ENCODE measurements around the gene PDZRN3.

The PDZRN3 gene

DNA sequence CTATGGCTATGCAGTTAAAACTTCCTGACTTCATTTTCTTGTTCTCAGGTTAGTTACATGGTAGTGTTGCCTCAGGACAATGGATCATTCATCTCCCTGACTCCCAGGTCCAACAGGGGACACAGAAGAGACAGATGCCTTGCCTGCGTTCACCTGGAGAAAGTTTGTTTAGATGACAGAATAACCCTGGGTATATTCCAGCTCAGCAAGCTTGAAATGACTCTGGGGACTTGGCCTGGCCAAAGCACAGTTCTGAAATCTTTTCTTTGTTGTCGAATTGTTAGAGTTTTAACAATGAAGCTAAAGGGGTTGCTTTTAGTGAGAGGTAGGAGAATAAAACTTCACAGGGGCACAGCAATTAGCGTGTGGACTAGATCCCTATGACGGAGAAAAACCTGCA, 206.1 kb downstream of the PDZRN3 start:
- TF ChIP-seq SIN3A (IDR thresholded peaks at IDR 0.05; ENCODE audit: borderline replicate concordance, insufficient read depth, low read length) (no peak), TAF1 (IDR thresholded peaks at IDR 0.05; ENCODE audit: borderline replicate concordance, insufficient read depth, low read length) (no peak), FOXP2 (optimal IDR thresholded peaks at IDR 0.05; ENCODE audit: borderline replicate concordance, extremely low read depth, extremely low read length, insufficient read depth) (no peak), POLR2AphosphoS5 (IDR thresholded peaks at IDR 0.05; ENCODE audit: low read depth, low read length) (no peak)
- TF ChIP-seq, protein P1, sequence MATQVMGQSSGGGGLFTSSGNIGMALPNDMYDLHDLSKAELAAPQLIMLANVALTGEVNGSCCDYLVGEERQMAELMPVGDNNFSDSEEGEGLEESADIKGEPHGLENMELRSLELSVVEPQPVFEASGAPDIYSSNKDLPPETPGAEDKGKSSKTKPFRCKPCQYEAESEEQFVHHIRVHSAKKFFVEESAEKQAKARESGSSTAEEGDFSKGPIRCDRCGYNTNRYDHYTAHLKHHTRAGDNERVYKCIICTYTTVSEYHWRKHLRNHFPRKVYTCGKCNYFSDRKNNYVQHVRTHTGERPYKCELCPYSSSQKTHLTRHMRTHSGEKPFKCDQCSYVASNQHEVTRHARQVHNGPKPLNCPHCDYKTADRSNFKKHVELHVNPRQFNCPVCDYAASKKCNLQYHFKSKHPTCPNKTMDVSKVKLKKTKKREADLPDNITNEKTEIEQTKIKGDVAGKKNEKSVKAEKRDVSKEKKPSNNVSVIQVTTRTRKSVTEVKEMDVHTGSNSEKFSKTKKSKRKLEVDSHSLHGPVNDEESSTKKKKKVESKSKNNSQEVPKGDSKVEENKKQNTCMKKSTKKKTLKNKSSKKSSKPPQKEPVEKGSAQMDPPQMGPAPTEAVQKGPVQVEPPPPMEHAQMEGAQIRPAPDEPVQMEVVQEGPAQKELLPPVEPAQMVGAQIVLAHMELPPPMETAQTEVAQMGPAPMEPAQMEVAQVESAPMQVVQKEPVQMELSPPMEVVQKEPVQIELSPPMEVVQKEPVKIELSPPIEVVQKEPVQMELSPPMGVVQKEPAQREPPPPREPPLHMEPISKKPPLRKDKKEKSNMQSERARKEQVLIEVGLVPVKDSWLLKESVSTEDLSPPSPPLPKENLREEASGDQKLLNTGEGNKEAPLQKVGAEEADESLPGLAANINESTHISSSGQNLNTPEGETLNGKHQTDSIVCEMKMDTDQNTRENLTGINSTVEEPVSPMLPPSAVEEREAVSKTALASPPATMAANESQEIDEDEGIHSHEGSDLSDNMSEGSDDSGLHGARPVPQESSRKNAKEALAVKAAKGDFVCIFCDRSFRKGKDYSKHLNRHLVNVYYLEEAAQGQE (IDR thresholded peaks at IDR 0.05; ENCODE audit: insufficient read depth in 1 of 2, low read depth in 2 of 2, low read length in 2 of 2) = no peak

DNA sequence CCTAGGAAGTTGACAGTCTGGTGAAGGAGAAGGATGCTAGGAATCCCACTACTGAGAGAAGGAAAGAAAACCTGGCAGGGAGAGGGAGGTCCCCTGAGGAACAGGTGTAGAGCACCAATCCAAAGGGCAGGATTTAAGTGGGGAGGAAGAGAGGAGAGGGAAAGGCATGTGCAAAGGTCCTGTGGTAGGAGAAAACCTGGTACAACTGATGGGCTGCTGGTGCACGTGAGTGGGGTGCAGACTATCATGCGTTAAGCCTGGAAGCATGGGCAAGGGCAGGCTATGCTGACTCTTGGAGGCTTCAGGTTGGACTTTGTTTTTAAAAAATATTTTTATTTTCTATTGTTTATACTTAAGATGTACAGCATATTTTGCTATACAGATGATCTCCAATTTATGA, 209.6 kb downstream of the PDZRN3 start:
- no peak for TF ChIP-seq FOXP2 (optimal IDR thresholded peaks at IDR 0.05; ENCODE audit: borderline replicate concordance, extremely low read depth, extremely low read length, insufficient read depth)
- TF ChIP-seq, protein P1 (IDR thresholded peaks at IDR 0.05; ENCODE audit: insufficient read depth in 1 of 2, low read depth in 2 of 2, low read length in 2 of 2) = no peak
- TF ChIP-seq TAF1 (IDR thresholded peaks at IDR 0.05; ENCODE audit: borderline replicate concordance, insufficient read depth, low read length) = no peak
- no peak for TF ChIP-seq SIN3A (IDR thresholded peaks at IDR 0.05; ENCODE audit: borderline replicate concordance, insufficient read depth, low read length)
- TF ChIP-seq POLR2AphosphoS5 (IDR thresholded peaks at IDR 0.05; ENCODE audit: low read depth, low read length) = no peak

DNA sequence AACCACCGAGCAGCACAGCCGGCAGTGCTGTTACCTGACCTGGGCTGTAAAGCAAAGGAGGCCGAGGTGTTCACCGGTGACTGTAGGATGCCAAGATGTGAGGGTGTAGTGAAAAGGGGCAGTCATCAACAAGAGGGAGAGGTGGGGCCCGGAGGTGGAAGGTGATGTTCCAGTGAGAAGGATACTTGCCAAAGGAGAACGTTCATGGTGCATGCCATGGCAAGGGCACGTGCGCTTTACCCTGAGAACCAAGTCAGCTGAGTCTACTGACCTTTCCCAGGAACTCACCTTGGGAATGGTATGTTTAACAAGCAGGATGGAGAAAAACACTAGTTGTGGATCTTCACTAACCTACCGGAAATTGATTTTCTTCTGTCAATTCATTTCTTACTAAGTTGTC, 211.1 kb downstream of the PDZRN3 start:
- TF ChIP-seq, protein P1 (IDR thresholded peaks at IDR 0.05; ENCODE audit: insufficient read depth in 1 of 2, low read depth in 2 of 2, low read length in 2 of 2) = no peak
- TF ChIP-seq POLR2AphosphoS5 (IDR thresholded peaks at IDR 0.05; ENCODE audit: low read depth, low read length) (no peak), TAF1 (IDR thresholded peaks at IDR 0.05; ENCODE audit: borderline replicate concordance, insufficient read depth, low read length) (no peak), FOXP2 (optimal IDR thresholded peaks at IDR 0.05; ENCODE audit: borderline replicate concordance, extremely low read depth, extremely low read length, insufficient read depth) (no peak), SIN3A (IDR thresholded peaks at IDR 0.05; ENCODE audit: borderline replicate concordance, insufficient read depth, low read length) (no peak)

DNA sequence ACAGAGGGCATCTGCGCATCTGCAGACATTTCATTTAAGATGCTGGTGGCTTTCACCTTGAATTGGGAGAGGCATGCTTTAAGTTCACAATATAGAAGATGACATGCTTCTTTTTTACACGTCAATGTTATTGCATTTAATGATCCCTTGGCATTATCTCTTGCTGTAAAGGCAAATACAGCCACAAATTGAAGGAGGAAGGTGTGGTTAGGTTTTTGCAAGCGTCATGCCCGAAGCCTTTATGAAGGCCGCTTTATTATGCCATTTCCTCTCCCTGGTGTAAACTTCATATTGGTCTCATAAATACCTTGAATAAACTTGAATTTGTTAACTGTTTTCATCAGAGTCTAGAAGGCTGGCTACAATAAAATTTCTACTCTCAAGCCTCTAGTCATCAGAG, 212.7 kb downstream of the PDZRN3 start:
- TF ChIP-seq TAF1 (IDR thresholded peaks at IDR 0.05; ENCODE audit: borderline replicate concordance, insufficient read depth, low read length) = no peak
- TF ChIP-seq, protein P1 (IDR thresholded peaks at IDR 0.05; ENCODE audit: insufficient read depth in 1 of 2, low read depth in 2 of 2, low read length in 2 of 2) = no peak

DNA sequence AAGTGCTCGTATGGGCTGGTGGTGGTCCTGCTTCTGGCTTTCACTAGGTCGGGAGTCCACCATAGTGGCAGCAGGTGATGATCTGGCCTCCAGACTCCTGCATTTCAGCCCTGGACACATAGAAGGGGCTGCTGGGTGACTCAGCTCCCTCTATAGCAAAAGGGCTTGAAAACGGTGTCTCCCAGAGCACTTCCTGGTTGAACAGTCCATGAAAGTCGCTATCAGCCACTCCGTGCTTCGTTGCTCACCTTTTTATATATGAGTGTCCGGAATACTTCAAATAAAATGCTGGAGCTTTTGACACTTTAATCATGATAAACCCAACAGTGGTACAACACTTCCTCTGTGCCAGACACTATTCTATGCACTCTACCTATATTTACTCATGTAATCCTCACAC, 213.2 kb downstream of the PDZRN3 start:
- TF ChIP-seq FOXP2 (optimal IDR thresholded peaks at IDR 0.05; ENCODE audit: borderline replicate concordance, extremely low read depth, extremely low read length, insufficient read depth) = no peak
- TF ChIP-seq TAF1 (IDR thresholded peaks at IDR 0.05; ENCODE audit: borderline replicate concordance, insufficient read depth, low read length) = no peak
- TF ChIP-seq POLR2AphosphoS5 (IDR thresholded peaks at IDR 0.05; ENCODE audit: low read depth, low read length) = no peak
- no peak for TF ChIP-seq SIN3A (IDR thresholded peaks at IDR 0.05; ENCODE audit: borderline replicate concordance, insufficient read depth, low read length)
- TF ChIP-seq, protein P1 (IDR thresholded peaks at IDR 0.05; ENCODE audit: insufficient read depth in 1 of 2, low read depth in 2 of 2, low read length in 2 of 2) = no peak
